CD4-positive, alpha-beta T cell treated with Interleukin-4 for 1 hour (primary cell): ENCODE data around the gene EDNRA.

Source experiments
- DNase-seq, 2 donors: peaks; one replicate each; pipeline ENCODE4 v3.0.0-alpha.2; 2020 to 2022

Gene EDNRA

GRCh38 chr4:147498031-147498660 lies 17.2 kb downstream of the EDNRA start:
- no peak for DNase-seq

- no peak for DNase-seq
Measured at GRCh38 chr4:147508346-147508745, 27.4 kb downstream of the EDNRA start.

GRCh38 chr4:147509386-147509785 lies 28.5 kb downstream of the EDNRA start:
- DNase-seq: no peak

GRCh38 chr4:147510962-147511668 lies 30.2 kb downstream of the EDNRA start:
- DNase-seq: no peak

GRCh38 chr4:147513091-147513490 lies 32.2 kb downstream of the EDNRA start:
- DNase-seq: no peak

- no peak for DNase-seq
Measured at GRCh38 chr4:147513952-147514351, 33.1 kb downstream of the EDNRA start.

GRCh38 chr4:147515220-147515936 lies 34.5 kb downstream of the EDNRA start:
- DNase-seq: no peak

GRCh38 chr4:147516133-147516532 lies 35.2 kb downstream of the EDNRA start:
- DNase-seq: no peak

GRCh38 chr4:147518086-147518485 lies 37.2 kb downstream of the EDNRA start:
- DNase-seq: no peak

GRCh38 chr4:147518846-147519767 lies 38.2 kb downstream of the EDNRA start:
- DNase-seq: peak; percentile 25 to 47

- no peak for DNase-seq
Measured at GRCh38 chr4:147524601-147525000, 43.7 kb downstream of the EDNRA start.

- DNase-seq: no peak
Measured at GRCh38 chr4:147525494-147526271, 44.8 kb downstream of the EDNRA start.

- no peak for DNase-seq
Measured at GRCh38 chr4:147526272-147526654, 45.4 kb downstream of the EDNRA start.

- no peak for DNase-seq
Measured at GRCh38 chr4:147528054-147528453, 47.2 kb downstream of the EDNRA start.

GRCh38 chr4:147530134-147530533 lies 49.2 kb downstream of the EDNRA start:
- no peak for DNase-seq

GRCh38 chr4:147530723-147531122 lies 49.8 kb downstream of the EDNRA start:
- DNase-seq: no peak

GRCh38 chr4:147532896-147533295 lies 52.0 kb downstream of the EDNRA start:
- DNase-seq: no peak

GRCh38 chr4:147533331-147533730 lies 52.4 kb downstream of the EDNRA start:
- no peak for DNase-seq

- DNase-seq: no peak
Measured at GRCh38 chr4:147535124-147535523, 54.2 kb downstream of the EDNRA start.

GRCh38 chr4:147538711-147539110 lies 57.8 kb downstream of the EDNRA start:
- DNase-seq: no peak

- no peak for DNase-seq
Measured at GRCh38 chr4:147539959-147540358, 59.1 kb downstream of the EDNRA start.
